ENCODE results near the gene EHD2.

DNA sequence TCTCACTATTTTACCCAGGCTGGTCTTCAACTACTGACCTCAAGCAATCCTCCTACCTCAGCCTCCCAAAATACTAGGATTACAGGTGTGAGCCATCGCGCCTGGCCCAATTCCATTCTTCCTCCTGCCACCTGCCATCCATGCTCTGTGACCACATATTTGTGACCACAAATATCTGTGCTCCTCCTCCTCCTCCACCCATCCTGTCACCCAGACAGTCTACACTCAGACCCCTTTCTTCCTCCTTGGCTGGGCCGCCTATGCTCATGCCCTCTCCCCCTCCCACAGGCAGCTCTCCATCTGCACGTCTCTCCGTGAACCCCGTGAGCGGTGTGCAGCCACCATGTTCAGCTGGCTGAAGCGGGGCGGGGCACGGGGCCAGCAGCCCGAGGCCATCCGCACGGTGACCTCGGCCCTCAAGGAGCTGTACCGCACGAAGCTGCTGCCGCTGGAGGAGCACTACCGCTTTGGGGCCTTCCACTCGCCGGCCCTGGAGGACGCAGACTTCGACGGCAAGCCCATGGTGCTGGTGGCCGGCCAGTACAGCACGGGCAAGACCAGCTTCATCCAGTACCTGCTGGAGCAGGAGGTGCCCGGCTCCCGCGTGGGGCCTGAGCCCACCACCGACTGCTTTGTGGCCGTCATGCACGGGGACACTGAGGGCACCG lies 3.2 kb downstream of the EHD2 start:
- TF ChIP-seq, protein P1, sequence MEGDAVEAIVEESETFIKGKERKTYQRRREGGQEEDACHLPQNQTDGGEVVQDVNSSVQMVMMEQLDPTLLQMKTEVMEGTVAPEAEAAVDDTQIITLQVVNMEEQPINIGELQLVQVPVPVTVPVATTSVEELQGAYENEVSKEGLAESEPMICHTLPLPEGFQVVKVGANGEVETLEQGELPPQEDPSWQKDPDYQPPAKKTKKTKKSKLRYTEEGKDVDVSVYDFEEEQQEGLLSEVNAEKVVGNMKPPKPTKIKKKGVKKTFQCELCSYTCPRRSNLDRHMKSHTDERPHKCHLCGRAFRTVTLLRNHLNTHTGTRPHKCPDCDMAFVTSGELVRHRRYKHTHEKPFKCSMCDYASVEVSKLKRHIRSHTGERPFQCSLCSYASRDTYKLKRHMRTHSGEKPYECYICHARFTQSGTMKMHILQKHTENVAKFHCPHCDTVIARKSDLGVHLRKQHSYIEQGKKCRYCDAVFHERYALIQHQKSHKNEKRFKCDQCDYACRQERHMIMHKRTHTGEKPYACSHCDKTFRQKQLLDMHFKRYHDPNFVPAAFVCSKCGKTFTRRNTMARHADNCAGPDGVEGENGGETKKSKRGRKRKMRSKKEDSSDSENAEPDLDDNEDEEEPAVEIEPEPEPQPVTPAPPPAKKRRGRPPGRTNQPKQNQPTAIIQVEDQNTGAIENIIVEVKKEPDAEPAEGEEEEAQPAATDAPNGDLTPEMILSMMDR (conservative IDR thresholded peaks at IDR 0.05; ENCODE audit: low read depth, low read length), result no peak
- no peak for TF ChIP-seq EZH2 (IDR thresholded peaks at IDR 0.05; ENCODE audit: low read length, unreplicated experiment)
- TF ChIP-seq EZH2phosphoT487 (IDR thresholded peaks at IDR 0.05; ENCODE audit: borderline replicate concordance, low read length), result no peak
